Liver (tissue), 9 donors: Measurements from ENCODE around the gene DCLK2. TPM values are rescaled to one million over a fixed set of nuclear protein-coding genes. Genes with fewer than 3 reads are reported as not detected.

Experiments used
- DNase-seq: peaks from one replicate; pipeline ENCODE4 v3.0.0-alpha.2; 2017; ENCODE audit warnings: low spot score
- H3K27ac ChIP-seq, 2 donors: one replicate each; pipeline ENCODE4 v1.7.0; 2013; ENCODE audit warnings: inconsistent platforms in 2 of 2, low read length in 2 of 2, control low read depth in 1 of 2, low read depth in 1 of 2, mild to moderate bottlenecking in 1 of 2
- H3K27me3 ChIP-seq, 4 donors: one replicate each; pipeline versions ENCODE4 v1.6.1 to v1.7.0; 2013; ENCODE audit warnings: low read length in 3 of 4, inconsistent platforms in 1 of 4, mild to moderate bottlenecking in 1 of 4, moderate library complexity in 1 of 4; ENCODE audit not compliant: control insufficient read depth in 4 of 4, insufficient read depth in 4 of 4
- H3K36me3 ChIP-seq, 4 donors: one replicate each; pipeline versions ENCODE4 v1.6.1 to v1.7.0; 2013; ENCODE audit warnings: low read length in 3 of 4, mild to moderate bottlenecking in 3 of 4, low read depth in 1 of 4, moderate library complexity in 1 of 4; ENCODE audit not compliant: control insufficient read depth in 4 of 4, insufficient read depth in 3 of 4
- H3K4me1 ChIP-seq, 4 donors: one replicate each; pipeline versions ENCODE4 v1.6.1 to v1.7.0; 2013; ENCODE audit warnings: low read length in 3 of 4, mild to moderate bottlenecking in 3 of 4, moderate library complexity in 1 of 4; ENCODE audit not compliant: control insufficient read depth in 4 of 4, insufficient read depth in 4 of 4
- H3K4me3 ChIP-seq, 3 donors: one replicate each; pipeline versions ENCODE4 v1.6.1 to v1.7.0; 2013; ENCODE audit warnings: low read length in 3 of 3, control low read depth in 1 of 3, low read depth in 1 of 3, mild to moderate bottlenecking in 1 of 3
- H3K9ac ChIP-seq, 2 donors: one replicate each; pipeline ENCODE4 v1.7.0; 2013; ENCODE audit warnings: low read length in 2 of 2, mild to moderate bottlenecking in 2 of 2, moderate library complexity in 2 of 2, control low read depth in 1 of 2, low read depth in 1 of 2
- H3K9me3 ChIP-seq, 4 donors: one replicate each; pipeline versions ENCODE4 v1.6.1 to v1.7.0; 2013; ENCODE audit warnings: low read length in 3 of 4; ENCODE audit not compliant: control insufficient read depth in 4 of 4
- CTCF ChIP-seq: fragments of 150-350 bp; IDR thresholded peaks from 2 replicates; pipeline ENCODE4 v1.5.1; 2017; ENCODE audit warnings: improper control_type of control experiment, low read depth, low read length; ENCODE audit not compliant: missing input control
- FOXA1 ChIP-seq: IDR thresholded peaks from 2 replicates; pipeline ENCODE4 v1.6.1; 2016; ENCODE audit warnings: antibody characterized with exemption
- FOXA2 ChIP-seq: IDR thresholded peaks from 2 replicates; pipeline ENCODE4 v1.6.1; 2016; ENCODE audit warnings: antibody characterized with exemption
- GABPA ChIP-seq, 2 donors: IDR thresholded peaks in 1 of 2; conservative IDR thresholded peaks in 1 of 2; 2 replicates each; pipeline ENCODE4 v1.6.1; 2016; ENCODE audit warnings: antibody characterized with exemption in 2 of 2, mild to moderate bottlenecking in 1 of 2, moderate library complexity in 1 of 2
- HNF4A ChIP-seq, 2 donors: conservative IDR thresholded peaks; 2 replicates each; pipeline ENCODE4 v1.6.1; 2016; ENCODE audit warnings: antibody characterized with exemption in 2 of 2, mild to moderate bottlenecking in 2 of 2
- JUND ChIP-seq, 2 donors: IDR thresholded peaks; 2 replicates each; pipeline ENCODE4 v1.6.1; 2016; ENCODE audit warnings: antibody characterized with exemption in 2 of 2
- MAX ChIP-seq: IDR thresholded peaks from 2 replicates; pipeline ENCODE4 v1.6.1; 2016; ENCODE audit warnings: antibody characterized with exemption
- NR2F2 ChIP-seq: IDR thresholded peaks from 2 replicates; pipeline ENCODE4 v1.6.1; 2016; ENCODE audit warnings: antibody characterized with exemption
- RAD21 ChIP-seq, 2 donors: IDR thresholded peaks; 2 replicates each; pipeline ENCODE4 v1.6.1; 2016; ENCODE audit warnings: antibody characterized with exemption in 2 of 2, mild to moderate bottlenecking in 2 of 2
- RXRA ChIP-seq, 2 donors: IDR thresholded peaks; 2 replicates each; pipeline ENCODE4 v1.6.1; 2017 to 2018; ENCODE audit warnings: antibody characterized with exemption in 2 of 2, mild to moderate bottlenecking in 1 of 2
- SP1 ChIP-seq: IDR thresholded peaks from 2 replicates; pipeline ENCODE4 v1.6.1; 2018; ENCODE audit warnings: antibody characterized with exemption, mild to moderate bottlenecking
- TAF1 ChIP-seq: conservative IDR thresholded peaks from 2 replicates; pipeline ENCODE4 v1.6.1; 2016; ENCODE audit warnings: antibody characterized with exemption, mild to moderate bottlenecking
- YY1 ChIP-seq: IDR thresholded peaks from 2 replicates; pipeline ENCODE4 v1.6.1; 2016; ENCODE audit warnings: antibody characterized with exemption, mild to moderate bottlenecking
- ZBTB33 ChIP-seq: IDR thresholded peaks from 2 replicates; pipeline ENCODE4 v1.6.1; 2016; ENCODE audit warnings: antibody characterized with exemption
- WGBS: extraction: QIAGEN DNeasy Blood & Tissue Kit; methylation state at CpG from one replicate; pipeline ENCODE4 v1.1.7; 2013; 5-methylcytosine and 5-hydroxymethylcytosine counted together
- polyA plus RNA-seq, 2 donors: library from polyadenylated mRNA; stranded (reverse) in 1 of 2; unstranded in 1 of 2; fragments of 200-250 nt in 1 of 2; fragments of >200 nt in 1 of 2; fragmentation: Nextera tagmentation in 1 of 2; extraction: Ambion mirVana in 1 of 2; gene quantifications; one replicate each; pipeline versions ENCODE4 v1.2.1 to v1.2.3, GENCODE V29; 2013 to 2015
- total RNA-seq, 2 donors: library from RNA; depleted of rRNA; stranded (reverse); fragments of >200 nt; gene quantifications; one replicate each; pipeline ENCODE4 v1.2.3, GENCODE V29; 2014
- TF ChIP-seq, protein P1 (sequence below): IDR thresholded peaks from 2 replicates; pipeline ENCODE4 v1.6.1; 2016; ENCODE audit warnings: antibody characterized with exemption
- donor health status: healthy.
- donor health status: healthy.
- donor health status: healthy.
- donor health status: healthy.
- donor health status: healthy.

The DCLK2 gene
- total and polyA plus RNA-seq, 4 donors: 0.14 to 1.7 (median 0.50) TPM

GRCh38 chr4:150247184-150247583 is 168.9 kb downstream of the DCLK2 start (continued):
- TF ChIP-seq ZBTB33 (no peak), YY1 (no peak), NR2F2 (no peak), FOXA1 (no peak), TAF1 (no peak), SP1 (no peak), RAD21 (IDR thresholded peaks at IDR 0.05) (no peak), MAX (no peak), HNF4A (conservative IDR thresholded peaks at IDR 0.05) (no peak)
- TF ChIP-seq, protein P1, sequence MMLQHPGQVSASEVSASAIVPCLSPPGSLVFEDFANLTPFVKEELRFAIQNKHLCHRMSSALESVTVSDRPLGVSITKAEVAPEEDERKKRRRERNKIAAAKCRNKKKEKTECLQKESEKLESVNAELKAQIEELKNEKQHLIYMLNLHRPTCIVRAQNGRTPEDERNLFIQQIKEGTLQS: no peak

DNA sequence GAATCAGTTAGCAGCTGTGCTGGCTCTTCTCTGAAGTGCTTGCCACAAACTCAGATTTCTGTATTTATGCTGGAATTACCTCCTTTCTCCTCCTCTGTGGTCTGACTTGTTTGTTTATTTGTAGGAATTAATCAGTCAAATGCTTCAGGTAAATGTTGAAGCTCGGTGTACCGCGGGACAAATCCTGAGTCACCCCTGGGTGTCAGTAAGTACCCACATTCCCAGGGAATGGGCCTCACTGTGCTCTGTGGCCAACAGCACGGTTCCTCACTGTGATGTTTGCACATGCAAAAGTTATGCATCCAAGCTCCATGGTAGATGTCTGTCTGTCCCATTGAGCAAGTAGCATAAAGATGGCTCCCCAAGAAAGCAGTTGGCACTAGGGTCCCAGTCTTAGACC is 169.9 kb downstream of the DCLK2 start:
- WGBS: 88% methylated on average over 4 of the region's 4 CpGs
- TF ChIP-seq CTCF (no peak), HNF4A (conservative IDR thresholded peaks at IDR 0.05) (no peak), YY1 (no peak), FOXA1 (no peak), RXRA (IDR thresholded peaks at IDR 0.05) (no peak), RAD21 (IDR thresholded peaks at IDR 0.05) (no peak), MAX (no peak), GABPA (IDR thresholded peaks at IDR 0.05 in 1 of 2, conservative IDR thresholded peaks at IDR 0.05 in 1 of 2) (no peak), TAF1 (no peak)
- TF ChIP-seq, protein P1: no peak

DNA sequence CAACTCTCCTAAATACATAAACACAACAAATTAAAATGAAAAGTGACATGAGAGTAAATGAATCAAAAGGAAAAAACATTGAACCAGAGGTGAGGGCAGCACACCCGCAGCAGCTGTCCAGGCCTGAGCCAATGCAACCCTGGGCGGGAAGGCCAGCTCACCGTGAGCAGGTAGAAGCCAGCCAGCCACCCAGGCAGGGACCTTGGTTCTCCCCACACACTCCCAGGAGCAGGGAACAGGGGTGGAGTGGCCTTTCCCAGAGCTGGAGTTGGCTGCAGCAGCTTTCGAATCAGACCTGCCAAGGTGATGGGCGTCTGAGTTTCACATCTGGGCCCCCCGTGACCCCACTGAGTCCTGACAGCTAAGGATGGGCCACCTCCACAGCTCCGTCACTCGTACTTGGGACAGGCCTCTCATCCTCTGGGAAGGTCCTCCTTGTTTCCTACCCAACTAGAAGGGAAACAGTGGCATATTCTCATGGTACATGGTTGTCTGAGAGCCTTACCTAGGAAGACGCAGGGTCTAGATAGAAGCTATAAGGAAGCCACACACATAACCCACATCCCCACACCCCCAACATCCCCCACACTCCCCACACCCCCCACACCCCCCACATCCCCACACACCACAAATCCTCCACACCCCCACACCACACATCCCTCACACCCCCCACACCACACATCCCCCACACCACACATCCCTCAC is 172.2 kb downstream of the DCLK2 start:
- Histone ChIP-seq H3K4me1 (no peaks in the 10 kb centered on the region), H3K4me3 (no peak overlapping the region), H3K27me3 (no peaks in the 10 kb centered on the region), H3K9me3 (no peaks in the 10 kb centered on the region), H3K36me3 (no peaks in the 10 kb centered on the region), H3K9ac (no peak overlapping the region), H3K27ac (no peak overlapping the region)
- WGBS: 96% methylated on average over 9 of the region's 9 CpGs
- DNase-seq: no peak
- TF ChIP-seq GABPA (IDR thresholded peaks at IDR 0.05 in 1 of 2, conservative IDR thresholded peaks at IDR 0.05 in 1 of 2): no peak
- no peak for TF ChIP-seq FOXA2
- TF ChIP-seq, protein P1: no peak
- TF ChIP-seq JUND (IDR thresholded peaks at IDR 0.05): no peak
- TF ChIP-seq MAX: no peak
- TF ChIP-seq YY1: no peak
- TF ChIP-seq HNF4A (conservative IDR thresholded peaks at IDR 0.05): no peak

More for the DNA sequence above, 169.9 kb downstream of the DCLK2 start:
- no peaks in the 10 kb centered on the region for H3K27me3 ChIP-seq
- H3K27ac ChIP-seq: no peak overlapping the region
- DNase-seq: no peak
- no peaks in the 10 kb centered on the region for H3K9me3 ChIP-seq
- H3K4me3 ChIP-seq: no peak overlapping the region
- no peaks in the 10 kb centered on the region for H3K4me1 ChIP-seq
- H3K9ac ChIP-seq: no peak overlapping the region
- H3K36me3 ChIP-seq: no peaks in the 10 kb centered on the region
